ENCODE measurements around the gene SHROOM1. TPM values are rescaled to one million over a fixed set of nuclear protein-coding genes. Genes with fewer than 3 reads are reported as not detected.

SHROOM1 gene
- total and polyA plus RNA-seq, 8 donors: 8.1 to 20.6 (median 10.0) TPM

DNA sequence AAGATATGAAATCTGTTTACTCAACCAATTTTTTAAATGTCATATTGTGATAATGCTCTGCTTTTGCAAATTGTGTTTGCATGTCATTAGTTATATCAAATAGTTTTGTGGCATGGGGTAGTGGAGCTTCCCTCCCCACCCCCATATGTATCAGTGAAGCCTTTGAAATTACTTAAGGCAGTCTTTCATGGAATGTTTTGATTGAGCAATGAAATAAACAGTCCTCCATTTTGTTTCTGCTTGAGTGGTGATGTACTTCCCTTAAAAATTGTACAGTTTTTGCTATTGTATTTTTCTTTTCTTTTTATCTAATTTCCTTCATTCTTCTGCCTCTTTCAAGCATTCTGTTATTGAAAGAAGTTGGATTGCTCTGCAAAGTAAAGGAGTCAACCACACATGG, 13.9 kb downstream of the SHROOM1 start:
- TF ChIP-seq, protein P1, sequence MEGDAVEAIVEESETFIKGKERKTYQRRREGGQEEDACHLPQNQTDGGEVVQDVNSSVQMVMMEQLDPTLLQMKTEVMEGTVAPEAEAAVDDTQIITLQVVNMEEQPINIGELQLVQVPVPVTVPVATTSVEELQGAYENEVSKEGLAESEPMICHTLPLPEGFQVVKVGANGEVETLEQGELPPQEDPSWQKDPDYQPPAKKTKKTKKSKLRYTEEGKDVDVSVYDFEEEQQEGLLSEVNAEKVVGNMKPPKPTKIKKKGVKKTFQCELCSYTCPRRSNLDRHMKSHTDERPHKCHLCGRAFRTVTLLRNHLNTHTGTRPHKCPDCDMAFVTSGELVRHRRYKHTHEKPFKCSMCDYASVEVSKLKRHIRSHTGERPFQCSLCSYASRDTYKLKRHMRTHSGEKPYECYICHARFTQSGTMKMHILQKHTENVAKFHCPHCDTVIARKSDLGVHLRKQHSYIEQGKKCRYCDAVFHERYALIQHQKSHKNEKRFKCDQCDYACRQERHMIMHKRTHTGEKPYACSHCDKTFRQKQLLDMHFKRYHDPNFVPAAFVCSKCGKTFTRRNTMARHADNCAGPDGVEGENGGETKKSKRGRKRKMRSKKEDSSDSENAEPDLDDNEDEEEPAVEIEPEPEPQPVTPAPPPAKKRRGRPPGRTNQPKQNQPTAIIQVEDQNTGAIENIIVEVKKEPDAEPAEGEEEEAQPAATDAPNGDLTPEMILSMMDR (IDR thresholded peaks at IDR 0.05): no peak
- Histone ChIP-seq H3K4me1 (peaks cover 0 to 30% of the 10 kb centered on the region in 2 donors), H3K9me3 (no peaks in the 10 kb centered on the region), H3K36me3 (no peaks in the 10 kb centered on the region), H3K4me3 (no peak overlapping the region), H3K27ac (no peak overlapping the region), H3K27me3 (peaks cover 28 to 64% of the 10 kb centered on the region in 2 donors)
- ATAC-seq (no peak), DNase-seq (no peak)
- intact Hi-C loops (cut with DNase I): loop anchor here in 1 of 2 donors (5.0 kb wide), 1 partner anchor 434 kb away; no protein-coding TSS in a partner anchor

DNA sequence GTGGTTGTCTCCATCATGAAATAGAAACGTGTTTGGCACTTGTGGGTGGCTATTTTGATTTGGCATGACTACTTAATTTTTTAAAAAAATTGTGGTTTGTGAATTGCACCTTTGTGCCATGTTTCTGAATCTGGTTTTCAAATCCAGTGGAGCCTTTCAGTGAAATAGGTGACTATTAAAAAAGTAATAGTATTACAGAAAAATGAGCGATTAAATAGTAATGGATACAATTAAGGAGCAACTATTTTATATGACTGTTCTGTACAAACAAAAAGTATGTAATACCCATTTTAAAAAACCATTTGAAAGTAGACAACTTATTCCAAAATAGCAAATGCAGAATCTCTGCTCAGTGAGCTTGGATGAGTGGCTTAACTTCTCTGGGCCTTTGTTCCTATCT, 14.4 kb downstream of the SHROOM1 start:
- H3K27ac ChIP-seq: no peak overlapping the region
- H3K4me3 ChIP-seq: no peak overlapping the region
- no peak for ATAC-seq
- TF ChIP-seq, protein P1 (IDR thresholded peaks at IDR 0.05): no peak
- no peak for DNase-seq
- H3K27me3 ChIP-seq: peaks cover 33 to 68% of the 10 kb centered on the region in 2 donors
- no peaks in the 10 kb centered on the region for H3K9me3 ChIP-seq
- intact Hi-C loops (cut with DNase I): loop anchor here in 1 of 2 donors (5.0 kb wide), 1 partner anchor 434 kb away; no protein-coding TSS in a partner anchor
- peaks cover 0 to 30% of the 10 kb centered on the region in 2 donors for H3K4me1 ChIP-seq
- H3K36me3 ChIP-seq: no peaks in the 10 kb centered on the region

GRCh38 chr5:132815454-132815853, 15.0 kb downstream of the SHROOM1 start:
- no peak for ATAC-seq
- TF ChIP-seq, protein P1 (IDR thresholded peaks at IDR 0.05): no peak
- H3K27ac ChIP-seq: no peak overlapping the region
- intact Hi-C loops (cut with DNase I): loop anchor here in 1 of 2 donors (5.0 kb wide), 1 partner anchor 433 kb away; no protein-coding TSS in a partner anchor
- no peaks in the 10 kb centered on the region for H3K9me3 ChIP-seq
- H3K36me3 ChIP-seq: no peaks in the 10 kb centered on the region
- peaks cover 0 to 30% of the 10 kb centered on the region in 2 donors for H3K4me1 ChIP-seq
- no peak overlapping the region for H3K4me3 ChIP-seq
- H3K27me3 ChIP-seq: peaks cover 36 to 73% of the 10 kb centered on the region in 2 donors
- DNase-seq: no peak

DNA sequence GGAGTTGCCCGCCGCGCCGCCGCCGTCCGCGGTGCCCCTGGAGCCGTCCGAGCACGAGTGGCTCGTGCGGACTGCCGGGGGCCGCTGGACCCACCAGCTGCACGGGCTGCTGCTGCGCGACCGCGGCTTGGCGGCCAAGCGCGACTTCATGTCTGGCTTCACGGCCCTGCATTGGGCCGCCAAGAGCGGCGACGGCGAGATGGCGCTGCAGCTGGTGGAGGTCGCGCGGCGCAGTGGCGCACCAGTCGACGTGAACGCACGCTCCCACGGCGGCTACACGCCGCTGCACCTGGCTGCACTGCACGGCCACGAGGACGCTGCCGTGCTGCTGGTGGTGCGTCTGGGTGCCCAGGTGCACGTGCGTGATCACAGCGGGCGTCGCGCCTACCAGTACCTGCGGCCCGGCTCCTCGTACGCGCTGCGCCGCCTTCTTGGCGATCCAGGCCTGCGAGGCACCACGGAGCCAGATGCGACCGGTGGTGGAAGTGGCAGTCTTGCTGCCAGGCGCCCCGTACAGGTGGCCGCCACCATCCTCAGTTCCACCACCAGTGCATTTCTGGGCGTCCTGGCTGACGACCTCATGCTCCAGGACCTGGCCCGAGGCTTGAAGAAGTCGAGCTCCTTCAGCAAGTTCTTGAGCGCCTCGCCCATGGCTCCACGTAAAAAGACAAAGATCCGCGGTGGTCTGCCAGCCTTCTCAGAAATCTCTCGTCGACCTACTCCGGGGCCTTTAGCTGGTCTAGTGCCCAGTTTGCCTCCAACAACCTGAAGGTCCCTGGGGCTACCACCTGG, 15.7 kb downstream of the SHROOM1 start:
- no peak for ATAC-seq
- intact Hi-C loops (cut with DNase I): loop anchor here in 1 of 2 donors (5.0 kb wide), 1 partner anchor 432 kb away; no protein-coding TSS in a partner anchor
- no peak for DNase-seq
- Histone ChIP-seq H3K27ac (no peak overlapping the region), H3K36me3 (no peaks in the 10 kb centered on the region), H3K27me3 (peaks cover 36 to 73% of the 10 kb centered on the region in 2 donors), H3K4me3 (peak overlapping the region; percentile 11 to 29), H3K4me1 (peaks cover 0 to 24% of the 10 kb centered on the region in 2 donors), H3K9me3 (no peaks in the 10 kb centered on the region)
- TF ChIP-seq, protein P1 (IDR thresholded peaks at IDR 0.05): no peak

All from left lung (tissue), 10 donors.